Measurements from ENCODE around the gene NNAT.
"Not testable (repeated sequence)": the region's sequence is repeated elsewhere in the genome, so short reads cannot be mapped to it uniquely, and the experiment has no call there.

Gene NNAT

GRCh38 chr20:37551660-37552059 lies 30.6 kb downstream of the NNAT start:
- H3K79me2 ChIP-seq (ENCODE audit: insufficient read depth, low read depth); H4K20me1 ChIP-seq (ENCODE audit: insufficient read depth); H3K9ac ChIP-seq; H3K4me2 ChIP-seq; H3K36me3 ChIP-seq (ENCODE audit: insufficient read depth); H3K4me3 ChIP-seq (IDR thresholded peaks at IDR 0.05; ENCODE audit: insufficient read depth, low read depth, low read length); H2AFZ ChIP-seq (ENCODE audit: low read depth); H3K27ac ChIP-seq; H3K27me3 ChIP-seq (ENCODE audit: insufficient read depth, low read depth); H3K4me1 ChIP-seq (ENCODE audit: low read depth, poor library complexity, severe bottlenecking): not testable (repeated sequence)

DNA sequence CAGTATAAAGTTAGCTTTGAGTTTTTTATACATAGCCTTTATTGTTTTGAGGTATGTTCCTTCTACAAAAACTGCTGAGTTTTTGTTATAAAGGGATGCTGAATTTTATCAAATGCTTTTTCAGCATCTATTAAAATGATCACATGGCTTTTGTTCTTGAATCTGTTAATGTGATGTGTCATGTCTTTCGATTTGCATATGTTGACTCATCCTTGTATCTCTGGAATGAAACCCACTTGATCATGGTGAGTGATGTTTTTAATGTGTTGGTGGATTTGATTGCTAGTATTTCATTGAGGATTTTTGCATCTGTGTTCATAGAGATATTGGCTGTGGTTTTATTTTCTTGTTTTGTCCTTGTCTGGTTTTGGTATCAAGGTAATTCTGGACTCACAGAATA lies 31.4 kb downstream of the NNAT start:
- H3K4me3 ChIP-seq (IDR thresholded peaks at IDR 0.05; ENCODE audit: insufficient read depth, low read depth, low read length) = no peak overlapping the region
- no peaks in the 10 kb centered on the region for H3K27me3 ChIP-seq (ENCODE audit: insufficient read depth, low read depth)
- no peaks in the 10 kb centered on the region for H3K36me3 ChIP-seq (ENCODE audit: insufficient read depth)
- H3K9ac ChIP-seq = no peak overlapping the region
- no peak overlapping the region for H3K27ac ChIP-seq
- no peak for TF ChIP-seq CTCF (conservative IDR thresholded peaks at IDR 0.05; ENCODE audit: low read depth, low read length)
- H3K4me1 ChIP-seq (ENCODE audit: low read depth, poor library complexity, severe bottlenecking) = no peaks in the 10 kb centered on the region
- H3K79me2 ChIP-seq (ENCODE audit: insufficient read depth, low read depth) = no peaks in the 10 kb centered on the region
- H3K4me2 ChIP-seq = no peak overlapping the region
- H4K20me1 ChIP-seq (ENCODE audit: insufficient read depth) = no peaks in the 10 kb centered on the region
- H2AFZ ChIP-seq (ENCODE audit: low read depth) = no peak overlapping the region

DNA sequence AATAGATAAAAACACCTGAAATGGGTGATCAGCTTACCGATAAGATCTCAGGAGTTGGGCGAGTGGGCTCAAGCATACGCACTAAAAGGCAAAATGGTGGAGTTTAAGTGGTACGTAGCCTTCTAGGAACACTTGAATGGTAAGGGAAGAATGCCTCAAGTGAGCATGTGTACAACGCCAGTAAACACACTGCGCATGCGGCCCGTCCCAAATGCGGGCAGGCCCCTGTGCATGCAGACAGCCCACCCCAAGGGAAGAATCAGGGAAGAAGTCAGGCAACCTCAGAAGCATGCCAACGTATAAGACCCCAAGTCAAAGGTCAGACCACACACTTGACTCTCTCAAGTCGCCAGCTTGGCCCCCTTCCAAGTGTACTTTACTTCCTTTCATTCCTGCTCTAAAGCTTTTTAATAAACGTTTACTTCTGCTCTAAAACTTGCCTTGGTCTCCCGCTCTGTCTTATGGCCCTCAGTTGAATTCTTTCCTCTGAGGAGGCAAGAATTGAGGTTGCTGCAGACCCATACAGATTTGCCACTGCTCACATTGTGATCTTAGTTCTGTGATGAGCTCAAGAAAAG lies 33.8 kb downstream of the NNAT start:
- not testable (repeated sequence) for H3K27me3 ChIP-seq (ENCODE audit: insufficient read depth, low read depth); H3K4me1 ChIP-seq (ENCODE audit: low read depth, poor library complexity, severe bottlenecking); H3K27ac ChIP-seq; H2AFZ ChIP-seq (ENCODE audit: low read depth); H3K36me3 ChIP-seq (ENCODE audit: insufficient read depth); H3K4me2 ChIP-seq; H3K4me3 ChIP-seq (IDR thresholded peaks at IDR 0.05; ENCODE audit: insufficient read depth, low read depth, low read length); H4K20me1 ChIP-seq (ENCODE audit: insufficient read depth); H3K79me2 ChIP-seq (ENCODE audit: insufficient read depth, low read depth); H3K9ac ChIP-seq

- Histone ChIP-seq H2AFZ (ENCODE audit: low read depth) (no peak overlapping the region), H3K79me2 (ENCODE audit: insufficient read depth, low read depth) (no peaks in the 10 kb centered on the region), H3K27ac (no peak overlapping the region), H3K27me3 (ENCODE audit: insufficient read depth, low read depth) (no peaks in the 10 kb centered on the region), H3K9ac (no peak overlapping the region), H3K36me3 (ENCODE audit: insufficient read depth) (no peaks in the 10 kb centered on the region), H4K20me1 (ENCODE audit: insufficient read depth) (no peaks in the 10 kb centered on the region), H3K4me1 (ENCODE audit: low read depth, poor library complexity, severe bottlenecking) (no peaks in the 10 kb centered on the region), H3K4me2 (no peak overlapping the region), H3K4me3 (IDR thresholded peaks at IDR 0.05; ENCODE audit: insufficient read depth, low read depth, low read length) (no peak overlapping the region)
- no peak for TF ChIP-seq CTCF (conservative IDR thresholded peaks at IDR 0.05; ENCODE audit: low read depth, low read length)
These were observed 35.5 kb downstream of the NNAT start for GRCh38 chr20:37556538-37556937.

- no peak for TF ChIP-seq CTCF (conservative IDR thresholded peaks at IDR 0.05; ENCODE audit: low read depth, low read length)
- Histone ChIP-seq H3K4me3 (IDR thresholded peaks at IDR 0.05; ENCODE audit: insufficient read depth, low read depth, low read length) (no peak overlapping the region), H3K27me3 (ENCODE audit: insufficient read depth, low read depth) (no peaks in the 10 kb centered on the region), H3K4me2 (no peak overlapping the region), H4K20me1 (ENCODE audit: insufficient read depth) (no peaks in the 10 kb centered on the region), H2AFZ (ENCODE audit: low read depth) (no peak overlapping the region), H3K9ac (no peak overlapping the region), H3K79me2 (ENCODE audit: insufficient read depth, low read depth) (no peaks in the 10 kb centered on the region), H3K27ac (no peak overlapping the region), H3K36me3 (ENCODE audit: insufficient read depth) (no peaks in the 10 kb centered on the region), H3K4me1 (ENCODE audit: low read depth, poor library complexity, severe bottlenecking) (no peaks in the 10 kb centered on the region)
These were observed 37.3 kb downstream of the NNAT start for GRCh38 chr20:37558306-37558705.
